Uterus (tissue), 2 donors: ENCODE measurements around the gene CNR1.

Source experiments
- POLR2A ChIP-seq, 2 donors: fragments of 450-650 bp; IDR thresholded peaks; one replicate each; pipeline ENCODE4 v1.6.1; 2016; ENCODE audit warnings: antibody characterized with exemption in 2 of 2, mild to moderate bottlenecking in 1 of 2, moderate library complexity in 1 of 2
- TF ChIP-seq, protein P1 (sequence below), 4 experiments: fragments of 200-600 bp in 2 of 4; fragments of 450-650 bp in 2 of 4; sonication (generic) in 2 of 4; IDR thresholded peaks; one replicate each; pipeline ENCODE4 v1.5.1; 2016 to 2019; ENCODE audit warnings: antibody characterized with exemption in 4 of 4, mild to moderate bottlenecking in 2 of 4, moderate library complexity in 1 of 4

DNA sequence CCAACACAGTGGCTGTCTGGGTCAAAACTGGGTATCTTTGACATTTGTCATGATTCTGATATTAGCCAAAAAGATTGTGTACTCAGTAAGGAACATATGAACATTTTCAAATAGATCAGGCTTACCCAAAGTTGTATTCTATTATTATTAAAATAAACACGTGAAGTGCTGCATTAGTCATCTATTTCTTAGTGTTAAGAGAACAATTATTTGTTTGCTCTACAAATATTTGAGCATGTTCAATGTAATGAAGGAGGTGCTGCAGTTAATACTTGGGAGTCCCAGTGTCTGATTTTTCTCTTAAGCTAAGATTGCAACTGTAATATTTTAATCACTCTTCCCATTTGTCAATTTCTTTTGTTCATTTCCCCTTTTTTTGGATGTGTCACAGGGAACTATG is 28.2 kb downstream of the CNR1 start:
- TF ChIP-seq, protein P1, sequence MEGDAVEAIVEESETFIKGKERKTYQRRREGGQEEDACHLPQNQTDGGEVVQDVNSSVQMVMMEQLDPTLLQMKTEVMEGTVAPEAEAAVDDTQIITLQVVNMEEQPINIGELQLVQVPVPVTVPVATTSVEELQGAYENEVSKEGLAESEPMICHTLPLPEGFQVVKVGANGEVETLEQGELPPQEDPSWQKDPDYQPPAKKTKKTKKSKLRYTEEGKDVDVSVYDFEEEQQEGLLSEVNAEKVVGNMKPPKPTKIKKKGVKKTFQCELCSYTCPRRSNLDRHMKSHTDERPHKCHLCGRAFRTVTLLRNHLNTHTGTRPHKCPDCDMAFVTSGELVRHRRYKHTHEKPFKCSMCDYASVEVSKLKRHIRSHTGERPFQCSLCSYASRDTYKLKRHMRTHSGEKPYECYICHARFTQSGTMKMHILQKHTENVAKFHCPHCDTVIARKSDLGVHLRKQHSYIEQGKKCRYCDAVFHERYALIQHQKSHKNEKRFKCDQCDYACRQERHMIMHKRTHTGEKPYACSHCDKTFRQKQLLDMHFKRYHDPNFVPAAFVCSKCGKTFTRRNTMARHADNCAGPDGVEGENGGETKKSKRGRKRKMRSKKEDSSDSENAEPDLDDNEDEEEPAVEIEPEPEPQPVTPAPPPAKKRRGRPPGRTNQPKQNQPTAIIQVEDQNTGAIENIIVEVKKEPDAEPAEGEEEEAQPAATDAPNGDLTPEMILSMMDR (IDR thresholded peaks at IDR 0.05), result no peak
- no peak for TF ChIP-seq POLR2A (IDR thresholded peaks at IDR 0.05)
